ENCODE measurements around the gene B3GAT1.

The B3GAT1 gene

GRCh38 chr11:134401825-134402809, 9.9 kb downstream of the B3GAT1 start:
- H3K36me3 ChIP-seq (replicated peaks), result no peaks in the 10 kb centered on the region
- H3K27me3 ChIP-seq (replicated peaks), result no peaks in the 10 kb centered on the region
- in situ Hi-C loops (cut with HindIII; ENCODE audit: low pct_ligation_motif_present, low sequenced_read_pairs), result no loop called here
- DNase-seq, result no peak
- H3K27ac ChIP-seq, result no peak overlapping the region
- H3K4me3 ChIP-seq (ENCODE audit: low read depth, low read length), result no peak overlapping the region
- TF ChIP-seq CTCF (IDR thresholded peaks at IDR 0.05; ENCODE audit: low read depth, low read length, missing control alignments), result no peak

DNA sequence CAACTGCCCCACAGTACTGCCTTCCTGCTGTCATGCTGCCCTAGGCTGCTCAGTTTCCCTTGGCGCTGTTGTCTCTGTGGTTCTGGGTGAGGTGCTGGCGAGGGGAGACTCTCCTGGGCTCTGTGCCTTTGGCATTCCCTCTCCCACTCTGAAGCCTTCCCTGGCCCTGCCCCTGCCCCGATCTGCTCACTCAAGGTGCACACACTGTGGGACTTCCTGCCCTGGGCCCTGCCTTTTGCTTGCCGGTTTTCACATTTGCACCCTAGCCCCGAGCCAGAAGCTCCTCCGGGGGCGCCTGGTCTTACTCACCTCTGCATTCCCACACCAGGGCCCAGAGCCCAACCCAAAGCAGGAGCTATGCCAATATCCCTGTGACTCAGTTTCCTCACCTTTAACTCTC, 12.0 kb downstream of the B3GAT1 start:
- Histone ChIP-seq H3K36me3 (replicated peaks) (no peaks in the 10 kb centered on the region), H3K27me3 (replicated peaks) (no peaks in the 10 kb centered on the region), H3K27ac (no peak overlapping the region), H3K4me3 (ENCODE audit: low read depth, low read length) (no peak overlapping the region)
- no peak for DNase-seq
- in situ Hi-C loops (cut with HindIII; ENCODE audit: low pct_ligation_motif_present, low sequenced_read_pairs), result no loop called here
- no peak for TF ChIP-seq CTCF (IDR thresholded peaks at IDR 0.05; ENCODE audit: low read depth, low read length, missing control alignments)

GRCh38 chr11:134399293-134399654, 12.8 kb downstream of the B3GAT1 start:
- Histone ChIP-seq H3K27me3 (replicated peaks) (no peaks in the 10 kb centered on the region), H3K4me3 (ENCODE audit: low read depth, low read length) (no peak overlapping the region), H3K27ac (no peak overlapping the region), H3K36me3 (replicated peaks) (no peaks in the 10 kb centered on the region)
- TF ChIP-seq CTCF (IDR thresholded peaks at IDR 0.05; ENCODE audit: low read depth, low read length, missing control alignments), result no peak
- in situ Hi-C loops (cut with HindIII; ENCODE audit: low pct_ligation_motif_present, low sequenced_read_pairs), result no loop called here
- DNase-seq, result no peak

DNA sequence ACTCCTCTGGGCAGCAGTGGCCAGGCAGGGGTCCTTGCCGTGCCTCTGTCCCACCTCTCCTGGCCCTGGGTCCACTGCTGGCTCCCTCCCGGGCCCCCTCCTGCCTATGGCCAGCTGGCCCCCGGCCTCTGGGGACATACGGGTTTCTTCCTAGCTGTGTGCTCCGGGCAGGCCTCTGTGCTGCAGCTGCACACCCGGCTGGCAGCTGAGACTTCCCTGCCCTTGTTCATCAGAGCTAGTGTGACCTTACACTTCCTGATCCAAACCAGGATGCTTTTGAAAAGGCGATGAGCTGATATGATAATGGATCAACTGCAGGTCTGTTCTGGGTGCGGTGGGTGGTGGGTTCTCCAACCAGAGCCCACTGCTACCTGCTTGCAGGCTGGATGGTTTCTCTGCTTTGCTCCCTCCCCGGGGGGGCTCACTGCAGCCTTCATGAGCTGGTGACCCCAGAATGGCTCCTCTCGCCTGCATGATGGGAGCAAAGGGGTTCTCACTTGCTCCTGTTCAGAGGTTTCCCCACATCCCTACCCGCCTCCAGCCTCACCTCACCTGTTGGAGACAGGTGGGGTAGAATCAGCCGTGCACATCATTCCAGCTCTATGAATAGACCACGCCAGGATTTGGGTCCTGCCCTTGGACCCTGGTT, 13.3 kb downstream of the B3GAT1 start:
- in situ Hi-C loops (cut with HindIII; ENCODE audit: low pct_ligation_motif_present, low sequenced_read_pairs), result no loop called here
- TF ChIP-seq CTCF (IDR thresholded peaks at IDR 0.05; ENCODE audit: low read depth, low read length, missing control alignments), result no peak
- Histone ChIP-seq H3K36me3 (replicated peaks) (no peaks in the 10 kb centered on the region), H3K4me3 (ENCODE audit: low read depth, low read length) (no peak overlapping the region), H3K27ac (no peak overlapping the region), H3K27me3 (replicated peaks) (no peaks in the 10 kb centered on the region)
- DNase-seq, result no peak

GRCh38 chr11:134398079-134398444, 14.0 kb downstream of the B3GAT1 start:
- no peak overlapping the region for H3K27ac ChIP-seq
- H3K4me3 ChIP-seq (ENCODE audit: low read depth, low read length), result no peak overlapping the region
- H3K27me3 ChIP-seq (replicated peaks), result no peaks in the 10 kb centered on the region
- TF ChIP-seq CTCF (IDR thresholded peaks at IDR 0.05; ENCODE audit: low read depth, low read length, missing control alignments), result no peak
- no peak for DNase-seq
- no peaks in the 10 kb centered on the region for H3K36me3 ChIP-seq (replicated peaks)
- in situ Hi-C loops (cut with HindIII; ENCODE audit: low pct_ligation_motif_present, low sequenced_read_pairs), result no loop called here
